MM.1S (cell line): ENCODE data around the gene HTR7.

Experiments used
- EZH2 ChIP-seq: fragments of 300-600 bp; sonication (generic); optimal IDR thresholded peaks from 2 replicates; pipeline ENCODE3; 2017; ENCODE audit warnings: low read depth, mild to moderate bottlenecking, antibody characterized with exemption, low read length, mixed read lengths
- TF ChIP-seq, protein P1 (sequence below): fragments of 300-600 bp; sonication (generic); IDR thresholded peaks from 2 replicates; pipeline ENCODE4 v1.5.1; 2016; ENCODE audit warnings: antibody characterized with exemption, low read length, mixed read lengths

DNA sequence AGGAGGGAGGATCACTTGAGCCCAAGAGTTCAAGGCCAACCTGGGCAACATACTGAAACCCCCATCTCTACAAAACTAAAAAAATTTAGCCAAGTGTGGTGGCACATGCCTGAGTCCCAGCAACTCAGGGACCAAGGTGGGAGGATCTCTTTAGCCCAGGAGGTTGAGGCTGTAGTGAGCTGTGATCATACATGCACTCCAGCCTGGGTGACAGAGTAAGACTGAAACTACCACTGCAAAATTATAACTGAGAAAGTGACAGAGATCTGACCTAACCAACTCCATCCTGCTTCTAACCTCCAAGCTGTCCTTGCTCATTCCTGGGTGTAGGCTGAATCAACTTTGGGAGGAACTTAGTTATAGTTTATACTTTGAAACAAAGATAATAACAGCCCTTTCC lies 59.4 kb downstream of the HTR7 start:
- TF ChIP-seq EZH2, result no peak
- TF ChIP-seq, protein P1, sequence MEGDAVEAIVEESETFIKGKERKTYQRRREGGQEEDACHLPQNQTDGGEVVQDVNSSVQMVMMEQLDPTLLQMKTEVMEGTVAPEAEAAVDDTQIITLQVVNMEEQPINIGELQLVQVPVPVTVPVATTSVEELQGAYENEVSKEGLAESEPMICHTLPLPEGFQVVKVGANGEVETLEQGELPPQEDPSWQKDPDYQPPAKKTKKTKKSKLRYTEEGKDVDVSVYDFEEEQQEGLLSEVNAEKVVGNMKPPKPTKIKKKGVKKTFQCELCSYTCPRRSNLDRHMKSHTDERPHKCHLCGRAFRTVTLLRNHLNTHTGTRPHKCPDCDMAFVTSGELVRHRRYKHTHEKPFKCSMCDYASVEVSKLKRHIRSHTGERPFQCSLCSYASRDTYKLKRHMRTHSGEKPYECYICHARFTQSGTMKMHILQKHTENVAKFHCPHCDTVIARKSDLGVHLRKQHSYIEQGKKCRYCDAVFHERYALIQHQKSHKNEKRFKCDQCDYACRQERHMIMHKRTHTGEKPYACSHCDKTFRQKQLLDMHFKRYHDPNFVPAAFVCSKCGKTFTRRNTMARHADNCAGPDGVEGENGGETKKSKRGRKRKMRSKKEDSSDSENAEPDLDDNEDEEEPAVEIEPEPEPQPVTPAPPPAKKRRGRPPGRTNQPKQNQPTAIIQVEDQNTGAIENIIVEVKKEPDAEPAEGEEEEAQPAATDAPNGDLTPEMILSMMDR, result no peak
